H9 (cell line): ENCODE measurements around the gene TRIM42. TPM values are rescaled to one million over a fixed set of nuclear protein-coding genes. Genes with fewer than 3 reads are reported as not detected.

ENCODE experiments used
- DNase-seq: peaks from one replicate; pipeline ENCODE4 v3.0.0-alpha.2; 2017
- H2AFZ ChIP-seq: one replicate; pipeline ENCODE4 v1.6.1; 2013; ENCODE audit warnings: mild to moderate bottlenecking, low read length, control low read depth, moderate library complexity
- H2AK5ac ChIP-seq: 2 replicates; pipeline ENCODE4 v1.6.1; 2013; ENCODE audit warnings: low read length, control low read depth, mixed read lengths; ENCODE audit not compliant: insufficient read length
- H2BK120ac ChIP-seq: one replicate; pipeline ENCODE4 v1.6.1; 2013; ENCODE audit warnings: low read depth, mild to moderate bottlenecking, low read length, control low read depth, inconsistent platforms; ENCODE audit not compliant: poor library complexity, severe bottlenecking
- H2BK12ac ChIP-seq: 2 replicates; pipeline ENCODE4 v1.6.1; 2013; ENCODE audit warnings: low read length, control low read depth, mixed read lengths, low read depth; ENCODE audit not compliant: insufficient read length
- H2BK15ac ChIP-seq: 2 replicates; pipeline ENCODE4 v1.6.1; 2013; ENCODE audit warnings: low read depth, low read length, control low read depth
- H2BK20ac ChIP-seq: one replicate; pipeline ENCODE4 v1.6.1; 2013; ENCODE audit warnings: low read depth, mild to moderate bottlenecking, low read length, control low read depth, inconsistent platforms; ENCODE audit not compliant: poor library complexity, severe bottlenecking
- H2BK5ac ChIP-seq: 2 replicates; pipeline ENCODE4 v1.6.1; 2013; ENCODE audit warnings: low read length, control low read depth, mixed read lengths; ENCODE audit not compliant: insufficient read length
- H3K14ac ChIP-seq: 2 replicates; pipeline ENCODE4 v1.6.1; 2013; ENCODE audit warnings: low read length, control low read depth; ENCODE audit not compliant: insufficient read depth
- H3K18ac ChIP-seq: 2 replicates; pipeline ENCODE4 v1.6.1; 2013; ENCODE audit warnings: low read depth, mild to moderate bottlenecking, mixed read lengths, low read length, control low read depth; ENCODE audit not compliant: insufficient read length
- H3K23ac ChIP-seq: 2 replicates; pipeline ENCODE4 v1.6.1; 2013; ENCODE audit warnings: low read length, control low read depth, mixed read lengths, low read depth; ENCODE audit not compliant: insufficient read length
- H3K23me2 ChIP-seq: 2 replicates; pipeline ENCODE4 v1.6.1; 2013; ENCODE audit warnings: low read depth, mild to moderate bottlenecking, mixed read lengths, low read length, control low read depth; ENCODE audit not compliant: insufficient read length, poor library complexity, severe bottlenecking
- H3K27ac ChIP-seq: 2 replicates; pipeline ENCODE4 v1.5.1; 2013; ENCODE audit warnings: low read length, control low read depth, mixed read lengths, low read depth; ENCODE audit not compliant: insufficient read length
- H3K27me3 ChIP-seq: 2 replicates; pipeline ENCODE4 v1.6.1; 2013; ENCODE audit warnings: low read length, control low read depth, inconsistent platforms; ENCODE audit not compliant: insufficient read depth
- H3K4ac ChIP-seq: 2 replicates; pipeline ENCODE4 v1.6.1; 2013; ENCODE audit warnings: low read depth, mild to moderate bottlenecking, control low read depth, inconsistent platforms, low read length, moderate library complexity
- H3K4me1 ChIP-seq: 2 replicates; pipeline ENCODE4 v1.6.1; 2013; ENCODE audit warnings: low read length, control low read depth, inconsistent platforms; ENCODE audit not compliant: insufficient read depth
- H3K4me2 ChIP-seq: 2 replicates; pipeline ENCODE4 v1.6.1; 2013; ENCODE audit warnings: low read length, control low read depth, mixed read lengths; ENCODE audit not compliant: insufficient read length, insufficient read depth
- H3K56ac ChIP-seq: 2 replicates; pipeline ENCODE4 v1.6.1; 2013; ENCODE audit warnings: low read depth, mild to moderate bottlenecking, mixed read lengths, low read length, control low read depth; ENCODE audit not compliant: insufficient read length
- H3K79me1 ChIP-seq: 2 replicates; pipeline ENCODE4 v1.6.1; 2013; ENCODE audit warnings: low read depth, mild to moderate bottlenecking, moderate library complexity, low read length, control low read depth, inconsistent platforms; ENCODE audit not compliant: insufficient read depth, poor library complexity, severe bottlenecking
- H3K79me2 ChIP-seq: 2 replicates; pipeline ENCODE4 v1.6.1; 2013; ENCODE audit warnings: low read length, control low read depth, inconsistent platforms; ENCODE audit not compliant: insufficient read depth
- H3K9ac ChIP-seq: 2 replicates; pipeline ENCODE4 v1.6.1; 2013; ENCODE audit warnings: low read length, control low read depth, mixed read lengths; ENCODE audit not compliant: insufficient read length; ENCODE audit errors: extremely low read depth
- H3K9me3 ChIP-seq: one replicate; pipeline ENCODE4 v1.6.1; 2013; ENCODE audit warnings: low read depth, low read length, inconsistent platforms; ENCODE audit not compliant: control insufficient read depth
- H3T11ph ChIP-seq: one replicate; pipeline ENCODE4 v1.6.1; 2013; ENCODE audit warnings: mild to moderate bottlenecking, low read length, control low read depth, inconsistent platforms
- H4K20me1 ChIP-seq: one replicate; pipeline ENCODE4 v1.6.1; 2013; ENCODE audit not compliant: control insufficient read depth, insufficient read length, insufficient read depth
- H4K5ac ChIP-seq: 2 replicates; pipeline ENCODE4 v1.6.1; 2013; ENCODE audit warnings: low read depth, mild to moderate bottlenecking, mixed read lengths, low read length, control low read depth; ENCODE audit not compliant: insufficient read length
- H4K8ac ChIP-seq: replicated peaks from 2 replicates; pipeline ENCODE4 v1.6.1; 2013; ENCODE audit warnings: low read length, control low read depth, mixed read lengths, low read depth; ENCODE audit not compliant: insufficient read length
- H4K91ac ChIP-seq: 2 replicates; pipeline ENCODE4 v1.6.1; 2013; ENCODE audit warnings: low read depth, mild to moderate bottlenecking, moderate library complexity, mixed read lengths, low read length, control low read depth; ENCODE audit not compliant: insufficient read length
- H3K27ac Mint-ChIP-seq, 3 experiments: 2 replicates in 2 of 3; 3 replicates in 1 of 3; pipeline ENCODE4 v1.8.0; 2020 to 2021; ENCODE audit warnings: mixed read lengths in 3 of 3, mild to moderate bottlenecking in 1 of 3, moderate library complexity in 1 of 3
- H3K27me3 Mint-ChIP-seq: 2 replicates; pipeline ENCODE4 v1.8.0; 2021; ENCODE audit warnings: low read depth, mild to moderate bottlenecking, moderate library complexity, mixed read lengths
- H3K36me3 Mint-ChIP-seq, 3 experiments: 2 replicates in 2 of 3; 3 replicates in 1 of 3; pipeline ENCODE4 v1.8.0; 2020 to 2021; ENCODE audit warnings: low read depth in 3 of 3, mixed read lengths in 3 of 3; ENCODE audit not compliant: insufficient read depth in 1 of 3
- H3K4me1 Mint-ChIP-seq, 2 experiments: 2 replicates each; pipeline ENCODE4 v1.8.0; 2020; ENCODE audit warnings: mixed read lengths in 2 of 2
- H3K4me3 Mint-ChIP-seq, 2 experiments: 2 replicates in 1 of 2; 3 replicates in 1 of 2; pipeline ENCODE4 v1.8.0; 2020 to 2021; ENCODE audit warnings: mild to moderate bottlenecking in 2 of 2, mixed read lengths in 2 of 2, moderate library complexity in 1 of 2
- H3K9me3 Mint-ChIP-seq, 2 experiments: 2 replicates in 1 of 2; 3 replicates in 1 of 2; pipeline ENCODE4 v1.8.0; 2020; ENCODE audit warnings: mild to moderate bottlenecking in 2 of 2, mixed read lengths in 2 of 2, moderate library complexity in 1 of 2
- CTCF ChIP-seq: fragments of 200-600 bp; sonication (generic); conservative IDR thresholded peaks from 3 replicates; pipeline ENCODE4 v1.8.0; 2021; ENCODE audit warnings: antibody characterized with exemption, mild to moderate bottlenecking
- WGBS: extraction: QIAGEN DNeasy Blood & Tissue Kit; methylation state at CpG from one replicate; pipeline ENCODE4 v1.1.7; 2013; ENCODE audit warnings: missing lambda C conversion rate, low lambda C conversion rate, mixed read lengths; ENCODE audit not compliant: insufficient read length; ENCODE audit errors: extremely low coverage; 5-methylcytosine and 5-hydroxymethylcytosine counted together
- total RNA-seq: library from RNA; stranded (reverse); gene quantifications from 2 replicates; pipeline ENCODE4 v1.2.1, GENCODE V29; 2021

TRIM42 gene
- total RNA-seq, 1 experiment from 2014 or later = not detected

GRCh38 chr3:140723576-140723975 lies 45.7 kb downstream of the TRIM42 start:
- H3K79me1 ChIP-seq = no peaks in the 10 kb centered on the region
- TF ChIP-seq CTCF = no peak
- no peak overlapping the region for H2BK120ac ChIP-seq
- no peak overlapping the region for H2AK5ac ChIP-seq
- no peak overlapping the region for H2BK5ac ChIP-seq
- no peak overlapping the region for H3K56ac ChIP-seq
- no peak overlapping the region for H3K4me2 ChIP-seq
- H2BK15ac ChIP-seq = no peak overlapping the region
- H3K27ac Mint-ChIP-seq = no peak overlapping the region
- no peak overlapping the region for H3K14ac ChIP-seq
- no peaks in the 10 kb centered on the region; the same call in 1 of the 2 replicates for H3K27me3 Mint-ChIP-seq
- no peaks in the 10 kb centered on the region; a peak in 3 of 5 replicates for H3K9me3 Mint-ChIP-seq
- H3K4me1 ChIP-seq = 0 out of 2 replicates have a peak, but pooled peaks cover 3% of the 10 kb centered on the region
- WGBS = no CpG with 5 or more reads among the region's 3 CpGs
- H4K20me1 ChIP-seq = no peaks in the 10 kb centered on the region
- H3K27me3 ChIP-seq = no peaks in the 10 kb centered on the region
- H3K4me3 Mint-ChIP-seq = no peak overlapping the region
- no peaks in the 10 kb centered on the region for H3K79me2 ChIP-seq
- no peak overlapping the region for H2AFZ ChIP-seq
- no peak overlapping the region for H4K91ac ChIP-seq
- H3K18ac ChIP-seq = no peak overlapping the region
- no peak overlapping the region for H3K4ac ChIP-seq
- no peak overlapping the region for H4K8ac ChIP-seq
- no peak overlapping the region for H3K9ac ChIP-seq
- no peak overlapping the region for H4K5ac ChIP-seq
- H3K27ac ChIP-seq = no peak overlapping the region
- H3K23ac ChIP-seq = no peak overlapping the region
- H3K4me1 Mint-ChIP-seq = peaks cover 11 to 23% of the 10 kb centered on the region in 2 experiments
- H2BK12ac ChIP-seq = no peak overlapping the region
- no peak overlapping the region for H2BK20ac ChIP-seq
- no peak overlapping the region for H3T11ph ChIP-seq
- no peak for DNase-seq
- no peaks in the 10 kb centered on the region for H3K9me3 ChIP-seq
- H3K36me3 Mint-ChIP-seq = peaks cover 0 to 1% (median 0%) of the 10 kb centered on the region in 3 experiments; a peak in 1 of 7 replicates
- no peaks in the 10 kb centered on the region for H3K23me2 ChIP-seq
